HCT116 (cell line): ENCODE measurements around the gene PKHD1. TPM values are rescaled to one million over a fixed set of nuclear protein-coding genes. Genes with fewer than 3 reads are reported as not detected.

Experiments used
- ATAC-seq: fragments of 200-7000 bp; cut with Tn5 transposase; 2 replicates; pipeline ENCODE4 v1.9.1; 2020; ENCODE audit warnings: mild to moderate bottlenecking, moderate library complexity
- BruUV-seq: library from RNA; stranded (reverse); fragments of 400-500 nt; replicated peaks from 2 replicates; lab custom pipeline; 2021; lab: Mats Ljungman, UMichigan
- CTCF ChIA-PET: fragments of 300-600 bp; sonication (Branson Sonifier 250); formaldehyde crosslinking; loops from one replicate; lab custom pipeline; 2021; ENCODE audit warnings: antibody characterized with exemption; lab: Charles Lee
- POLR2A ChIA-PET: fragments of 300-600, 350-600 bp; sonication (Branson Sonifier 250); formaldehyde crosslinking; loops from one replicate; lab custom pipeline; 2021; ENCODE audit warnings: antibody characterized with exemption; lab: Charles Lee
- RAD21 ChIA-PET, 2 experiments: fragments of 300-600 bp; sonication (Branson Sonifier 250); formaldehyde crosslinking; loops; one replicate each; lab custom pipeline; 2023; ENCODE audit warnings: low total read pairs in 2 of 2; ENCODE audit not compliant: uncharacterized antibody in 2 of 2, unreplicated experiment in 2 of 2, low non-redundant PET in 1 of 2; lab: Charles Lee
- DNase-seq: peaks from one replicate; pipeline ENCODE4 v3.0.0-alpha.2; 2010; ENCODE audit warnings: low read depth, low spot score
- H2AFZ ChIP-seq: fragments of 200-600 bp; shearing (Covaris generic), sonication (generic); 2 replicates; pipeline ENCODE4 v1.6.1; 2017; ENCODE audit warnings: low read depth, mixed run types, mixed read lengths, antibody characterized with exemption, low read length; ENCODE audit not compliant: poor library complexity, severe bottlenecking
- H3K27ac ChIP-seq: 2 replicates; pipeline ENCODE4 v1.5.1; 2012; ENCODE audit warnings: low read depth, low read length
- H3K27me3 ChIP-seq: fragments of 200-600 bp; sonication (generic); 2 replicates; pipeline ENCODE4 v1.6.1; 2016; ENCODE audit warnings: mixed run types, low read length, mixed read lengths; ENCODE audit not compliant: insufficient read depth
- H3K36me3 ChIP-seq, 2 experiments: fragments of 200-500 bp in 1 of 2; fragments of 200-600 bp in 1 of 2; sonication (Bioruptor generic) in 1 of 2; sonication (generic) in 1 of 2; 2 replicates each; pipeline versions ENCODE4 v1.5.1 to v1.6.1; 2014 to 2016; ENCODE audit warnings: low read length in 2 of 2, inconsistent platforms in 1 of 2, mixed read lengths in 1 of 2, mixed run types in 1 of 2; ENCODE audit not compliant: insufficient read depth in 2 of 2, control insufficient read depth in 1 of 2
- H3K4me1 ChIP-seq, 2 experiments: fragments of 200-600 bp in 1 of 2; sonication (generic) in 1 of 2; 2 replicates each; pipeline versions ENCODE4 v1.5.1 to v1.6.1; 2012 to 2017; ENCODE audit warnings: low read length in 2 of 2, inconsistent platforms in 1 of 2, mild to moderate bottlenecking in 1 of 2, mixed read lengths in 1 of 2, mixed run types in 1 of 2, moderate library complexity in 1 of 2; ENCODE audit not compliant: insufficient read depth in 2 of 2, control insufficient read depth in 1 of 2
- H3K4me2 ChIP-seq: fragments of 200-600 bp; sonication (generic); 2 replicates; pipeline ENCODE4 v1.6.1; 2017; ENCODE audit warnings: mixed run types, low read length, mixed read lengths
- H3K4me3 ChIP-seq, 2 experiments: fragments of 200-600 bp in 1 of 2; sonication (generic) in 1 of 2; replicated peaks in 1 of 2; 2 replicates each; pipeline ENCODE4 v1.5.1; 2011 to 2016; ENCODE audit warnings: low read length in 2 of 2, control low read depth in 1 of 2, low read depth in 1 of 2, mild to moderate bottlenecking in 1 of 2, mixed read lengths in 1 of 2, mixed run types in 1 of 2
- H3K79me2 ChIP-seq: fragments of 200-600 bp; sonication (generic); 2 replicates; pipeline ENCODE4 v1.6.1; 2017; ENCODE audit warnings: mild to moderate bottlenecking, mixed run types, low read length, moderate library complexity, mixed read lengths; ENCODE audit not compliant: insufficient read depth
- H3K9ac ChIP-seq: fragments of 200-600 bp; sonication (generic); 2 replicates; pipeline ENCODE4 v1.6.1; 2016; ENCODE audit warnings: low read length, mixed read lengths
- H3K9me2 ChIP-seq: fragments of 200-600 bp; sonication (generic), shearing (Covaris generic); 2 replicates; pipeline ENCODE4 v1.6.1; 2017; ENCODE audit warnings: mixed run types, mild to moderate bottlenecking, moderate library complexity; ENCODE audit not compliant: insufficient read depth
- H3K9me3 ChIP-seq, 2 experiments: fragments of 200-500 bp in 1 of 2; fragments of 200-600 bp in 1 of 2; sonication (Bioruptor generic) in 1 of 2; sonication (generic) in 1 of 2; 2 replicates each; pipeline ENCODE4 v1.6.1; 2014 to 2017; ENCODE audit warnings: low read length in 2 of 2, mixed read lengths in 2 of 2, inconsistent platforms in 1 of 2, low read depth in 1 of 2, mild to moderate bottlenecking in 1 of 2, mixed run types in 1 of 2, moderate library complexity in 1 of 2; ENCODE audit not compliant: control insufficient read depth in 1 of 2, insufficient read depth in 1 of 2
- H4K20me1 ChIP-seq: fragments of 200-600 bp; sonication (generic), shearing (Covaris generic); 2 replicates; pipeline ENCODE4 v1.6.1; 2017; ENCODE audit warnings: mixed run types, mild to moderate bottlenecking, moderate library complexity; ENCODE audit not compliant: insufficient read depth
- CEBPB ChIP-seq: IDR thresholded peaks from 2 replicates; pipeline ENCODE4 v1.6.1; 2012; ENCODE audit warnings: low read depth
- EGR1 ChIP-seq: IDR thresholded peaks from 2 replicates; pipeline ENCODE4 v1.6.1; 2012; ENCODE audit warnings: low read depth
- EZH2 ChIP-seq: fragments of 200-600 bp; sonication (generic); IDR thresholded peaks from 2 replicates; pipeline ENCODE4 v1.6.1; 2017; ENCODE audit warnings: antibody characterized with exemption, mixed run types
- EZH2phosphoT487 ChIP-seq: fragments of 200-600 bp; IDR thresholded peaks from 2 replicates; pipeline ENCODE4 v1.6.1; 2018; ENCODE audit warnings: antibody characterized with exemption, borderline replicate concordance
- FOSL1 ChIP-seq: IDR thresholded peaks from 2 replicates; pipeline ENCODE4 v1.6.1; 2012; ENCODE audit warnings: low read depth
- POLR2A ChIP-seq: IDR thresholded peaks from 2 replicates; pipeline ENCODE4 v1.7.0; 2011; ENCODE audit warnings: borderline replicate concordance; ENCODE audit not compliant: insufficient read depth, insufficient read length; ENCODE audit errors: extremely low read depth
- POLR2AphosphoS5 ChIP-seq: IDR thresholded peaks from 2 replicates; pipeline ENCODE4 v1.6.1; 2011; ENCODE audit warnings: mild to moderate bottlenecking, low read depth, low read length, moderate library complexity
- RAD21 ChIP-seq: IDR thresholded peaks from 2 replicates; pipeline ENCODE4 v1.6.1; 2012; ENCODE audit warnings: low read depth, mild to moderate bottlenecking
- REST ChIP-seq: IDR thresholded peaks from 2 replicates; pipeline ENCODE4 v1.6.1; 2012; ENCODE audit warnings: low read depth
- SIN3A ChIP-seq: IDR thresholded peaks from 2 replicates; pipeline ENCODE4 v1.6.1; 2012; ENCODE audit warnings: low read depth
- SRF ChIP-seq: IDR thresholded peaks from 2 replicates; pipeline ENCODE4 v1.6.1; 2012; ENCODE audit warnings: low read depth
- ZBTB33 ChIP-seq: IDR thresholded peaks from 2 replicates; pipeline ENCODE4 v1.6.1; 2011; ENCODE audit warnings: mild to moderate bottlenecking, low read length, moderate library complexity; ENCODE audit not compliant: insufficient replicate concordance; ENCODE audit errors: extremely low read depth
- ZNF274 ChIP-seq: fragments of 200-500 bp; sonication (Bioruptor generic); IDR thresholded peaks from 2 replicates; pipeline ENCODE4 v1.6.1; 2014; ENCODE audit warnings: mild to moderate bottlenecking, low read depth, low read length, inconsistent platforms
- intact Hi-C: fragments of 100-400 bp; cut with micrococcal nuclease; formaldehyde crosslinking; loops from 2 replicates; pipeline ENCODE4 v1.10.0; 2022
- total RNA-seq: library from RNA; stranded (reverse); gene quantifications from one replicate; pipeline ENCODE4 v1.2.1, GENCODE V29; 2021; ENCODE audit not compliant: unreplicated experiment
- TF ChIP-seq, protein P1 (sequence below): IDR thresholded peaks from 2 replicates; pipeline ENCODE4 v1.6.1; 2012
- TF ChIP-seq, protein P2 (sequence below): IDR thresholded peaks from 2 replicates; pipeline ENCODE4 v1.6.1; 2012

The PKHD1 gene
- total RNA-seq, 1 experiment from 2014 or later, result not detected

DNA sequence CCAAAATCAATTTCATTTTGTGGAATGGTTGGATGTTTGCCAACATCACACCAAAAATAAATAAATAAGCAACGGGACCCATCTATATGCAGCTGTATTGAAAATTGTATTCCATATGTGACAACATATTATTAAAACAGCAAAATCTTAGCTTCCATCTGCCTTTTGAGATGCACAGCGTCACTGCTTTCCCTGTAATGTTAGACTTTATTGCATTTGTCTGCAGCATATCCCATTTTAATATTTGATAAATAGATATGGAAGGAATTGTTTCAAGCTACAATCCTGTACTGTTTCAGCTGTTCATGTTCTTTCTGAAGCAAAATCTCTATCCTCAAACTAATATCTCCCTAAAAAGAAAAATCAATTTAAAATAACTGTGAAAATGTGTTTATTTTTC, 509.1 kb downstream of the PKHD1 start:
- no peak overlapping the region for H3K9ac ChIP-seq
- no TSS peak for BruUV-seq

DNA sequence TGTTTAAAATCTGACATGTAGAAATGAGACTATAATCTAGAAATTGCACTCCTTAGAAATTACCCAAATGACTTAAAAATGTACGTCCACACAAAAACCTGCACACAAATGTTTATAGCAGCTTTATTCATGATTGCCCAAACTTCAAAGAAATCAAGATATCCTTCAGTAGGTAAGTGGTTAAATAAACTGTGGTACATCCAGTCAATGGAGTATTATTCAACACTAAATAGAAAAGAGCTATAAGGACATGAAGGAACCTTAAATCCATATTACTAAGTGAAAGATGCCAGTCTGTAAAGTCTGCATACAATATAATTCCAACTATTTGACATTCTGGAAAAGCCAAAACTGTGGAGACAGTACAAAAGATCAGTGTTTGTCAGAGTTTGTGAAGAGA, 513.4 kb downstream of the PKHD1 start:
- POLR2A ChIA-PET, result no interaction called here
- H2AFZ ChIP-seq, result no peak overlapping the region
- no peaks in the 10 kb centered on the region for H3K36me3 ChIP-seq
- BruUV-seq, result no TSS peak
- RAD21 ChIA-PET, result no interaction called here
- DNase-seq (no peak), ATAC-seq (no peak)
- H4K20me1 ChIP-seq, result no peaks in the 10 kb centered on the region
- no peak overlapping the region for H3K4me3 ChIP-seq
- no peaks in the 10 kb centered on the region for H3K27me3 ChIP-seq
- H3K9ac ChIP-seq, result no peak overlapping the region
- no peak overlapping the region for H3K27ac ChIP-seq
- CTCF ChIA-PET, result no interaction called here
- H3K4me2 ChIP-seq, result no peak overlapping the region
- intact Hi-C loops, result no loop called here
- no peaks in the 10 kb centered on the region for H3K9me2 ChIP-seq
- H3K9me3 ChIP-seq, result peaks cover 0 to 18% of the 10 kb centered on the region in 2 experiments; a peak in 2 of 4 replicates
- no peaks in the 10 kb centered on the region for H3K4me1 ChIP-seq
- H3K79me2 ChIP-seq, result no peaks in the 10 kb centered on the region
- TF ChIP-seq, protein P1, sequence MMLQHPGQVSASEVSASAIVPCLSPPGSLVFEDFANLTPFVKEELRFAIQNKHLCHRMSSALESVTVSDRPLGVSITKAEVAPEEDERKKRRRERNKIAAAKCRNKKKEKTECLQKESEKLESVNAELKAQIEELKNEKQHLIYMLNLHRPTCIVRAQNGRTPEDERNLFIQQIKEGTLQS, result no peak
- TF ChIP-seq POLR2AphosphoS5 (no peak), CEBPB (no peak), RAD21 (no peak), ZBTB33 (no peak), EZH2 (no peak), FOSL1 (no peak), REST (no peak), SRF (no peak), EZH2phosphoT487 (no peak), ZNF274 (no peak), SIN3A (no peak), EGR1 (no peak), POLR2A (no peak)
- TF ChIP-seq, protein P2, sequence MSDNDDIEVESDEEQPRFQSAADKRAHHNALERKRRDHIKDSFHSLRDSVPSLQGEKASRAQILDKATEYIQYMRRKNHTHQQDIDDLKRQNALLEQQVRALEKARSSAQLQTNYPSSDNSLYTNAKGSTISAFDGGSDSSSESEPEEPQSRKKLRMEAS, result no peak

More for the DNA sequence above, 509.1 kb downstream of the PKHD1 start:
- H4K20me1 ChIP-seq, result no peaks in the 10 kb centered on the region
- intact Hi-C loops, result no loop called here
- H3K4me3 ChIP-seq, result no peak overlapping the region
- POLR2A ChIA-PET, result no interaction called here
- no peaks in the 10 kb centered on the region for H3K36me3 ChIP-seq
- no peaks in the 10 kb centered on the region for H3K79me2 ChIP-seq
- no peak for TF ChIP-seq RAD21
- H3K27ac ChIP-seq, result no peak overlapping the region
- H3K9me3 ChIP-seq, result peaks cover 0 to 12% of the 10 kb centered on the region in 2 experiments; a peak in 2 of 4 replicates
- H2AFZ ChIP-seq, result no peak overlapping the region
- ATAC-seq (no peak), DNase-seq (no peak)
- no peaks in the 10 kb centered on the region for H3K27me3 ChIP-seq
- RAD21 ChIA-PET, result no interaction called here
- CTCF ChIA-PET, result no interaction called here
- H3K4me2 ChIP-seq, result no peak overlapping the region
- no peaks in the 10 kb centered on the region for H3K9me2 ChIP-seq
- H3K4me1 ChIP-seq, result no peaks in the 10 kb centered on the region
